SH-SY5Y (cell line): ENCODE data around the gene NPTX2.

Experiments used
- GATA2 ChIP-seq: IDR thresholded peaks from 2 replicates; pipeline ENCODE4 v1.6.1; 2011; ENCODE audit warnings: mild to moderate bottlenecking, low read depth, low read length
- GATA3 ChIP-seq: IDR thresholded peaks from 2 replicates; pipeline ENCODE4 v1.6.1; 2011; ENCODE audit warnings: low read depth, mild to moderate bottlenecking, low read length, moderate library complexity

Gene NPTX2

DNA sequence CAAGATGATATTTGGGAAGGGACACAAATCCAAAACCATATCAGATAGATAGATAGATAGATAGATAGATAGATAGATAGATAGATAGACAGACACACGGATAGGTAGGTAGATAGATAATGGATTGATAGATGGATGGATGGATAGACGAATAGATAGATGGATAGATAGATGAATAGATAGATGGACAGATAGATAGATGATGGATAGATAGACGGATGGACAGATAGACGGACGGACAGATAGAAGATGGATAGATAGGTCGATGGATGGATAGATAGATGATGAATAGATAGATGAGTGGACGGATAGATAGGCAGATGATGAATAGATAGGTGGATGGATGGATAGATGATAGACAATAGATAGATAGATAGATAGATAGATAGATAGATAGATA is 39.8 kb downstream of the NPTX2 start:
- no peak for TF ChIP-seq GATA3
- no peak for TF ChIP-seq GATA2

GRCh38 chr7:98657736-98658135 is 40.7 kb downstream of the NPTX2 start:
- no peak for TF ChIP-seq GATA2
- no peak for TF ChIP-seq GATA3

GRCh38 chr7:98659756-98660155 is 42.7 kb downstream of the NPTX2 start:
- TF ChIP-seq GATA3 (no peak), GATA2 (no peak)

DNA sequence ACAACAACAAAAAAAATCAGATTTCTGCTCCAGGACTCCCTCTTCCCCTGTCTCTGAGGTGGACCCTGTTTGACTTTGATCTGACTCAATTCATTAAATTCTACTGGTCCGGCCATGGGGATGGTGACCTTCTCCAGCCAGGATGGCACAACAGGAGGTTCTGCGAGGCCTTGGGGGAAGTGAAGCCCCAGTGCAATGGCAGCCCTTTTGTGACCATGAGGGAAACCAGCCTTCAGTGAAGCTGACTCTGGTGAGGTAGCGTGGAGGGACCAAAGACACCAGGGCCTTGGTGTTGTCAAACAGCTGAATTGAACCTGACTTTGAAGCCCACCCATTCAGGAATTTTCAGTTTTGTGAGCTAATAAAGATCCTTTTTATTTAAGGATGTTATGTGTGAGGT is 44.5 kb downstream of the NPTX2 start:
- TF ChIP-seq GATA3, result no peak
- TF ChIP-seq GATA2, result no peak

- no peak for TF ChIP-seq GATA2
- TF ChIP-seq GATA3, result no peak
Measured at GRCh38 chr7:98662289-98662688, 45.2 kb downstream of the NPTX2 start.

DNA sequence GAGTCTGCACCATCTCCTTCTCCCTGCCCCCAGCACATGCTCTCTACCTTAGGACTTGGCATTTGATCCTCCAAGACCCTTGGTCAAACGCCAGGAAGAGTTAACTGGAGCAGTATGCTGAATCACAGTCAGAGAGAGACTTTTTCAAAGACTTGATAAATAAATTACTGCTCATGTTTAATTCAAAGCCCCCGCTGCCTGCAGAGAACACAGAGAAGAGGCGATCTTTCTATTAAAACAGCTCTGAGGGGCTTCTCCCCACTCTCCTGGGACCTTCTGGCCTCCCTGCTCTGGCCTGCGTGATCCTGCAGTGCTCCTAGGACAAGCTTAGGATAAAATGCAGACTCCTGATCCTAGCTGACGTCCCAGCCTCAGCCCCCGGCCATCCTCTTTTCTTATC is 47.8 kb downstream of the NPTX2 start:
- TF ChIP-seq GATA2, result no peak
- no peak for TF ChIP-seq GATA3

DNA sequence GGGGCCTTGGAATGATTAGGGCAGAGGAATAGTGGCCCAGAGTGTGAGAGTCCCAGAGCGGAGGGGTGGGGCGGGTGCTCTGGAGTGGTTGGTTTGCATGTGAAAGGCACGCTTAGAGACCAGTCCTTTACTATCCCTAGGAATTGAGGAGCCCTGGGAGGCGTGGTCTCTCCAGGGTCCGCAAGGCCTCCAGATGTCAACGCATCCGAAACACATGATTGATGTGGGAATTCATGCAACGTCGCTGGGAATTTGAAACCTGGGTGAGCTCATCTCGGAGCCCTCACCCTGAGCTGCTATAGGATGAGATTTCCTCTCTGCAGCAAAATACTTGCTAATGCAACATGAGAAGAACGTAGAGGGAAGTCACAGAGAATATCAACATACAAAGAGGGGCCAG is 51.2 kb downstream of the NPTX2 start:
- TF ChIP-seq GATA3 (no peak), GATA2 (no peak)

GRCh38 chr7:98669329-98670000 is 52.4 kb downstream of the NPTX2 start:
- TF ChIP-seq GATA3 (no peak), GATA2 (no peak)

- no peak for TF ChIP-seq GATA3
- no peak for TF ChIP-seq GATA2
Measured at GRCh38 chr7:98670186-98670585, 53.1 kb downstream of the NPTX2 start.

GRCh38 chr7:98671733-98672331 is 54.7 kb downstream of the NPTX2 start:
- TF ChIP-seq GATA3 (no peak), GATA2 (no peak)

DNA sequence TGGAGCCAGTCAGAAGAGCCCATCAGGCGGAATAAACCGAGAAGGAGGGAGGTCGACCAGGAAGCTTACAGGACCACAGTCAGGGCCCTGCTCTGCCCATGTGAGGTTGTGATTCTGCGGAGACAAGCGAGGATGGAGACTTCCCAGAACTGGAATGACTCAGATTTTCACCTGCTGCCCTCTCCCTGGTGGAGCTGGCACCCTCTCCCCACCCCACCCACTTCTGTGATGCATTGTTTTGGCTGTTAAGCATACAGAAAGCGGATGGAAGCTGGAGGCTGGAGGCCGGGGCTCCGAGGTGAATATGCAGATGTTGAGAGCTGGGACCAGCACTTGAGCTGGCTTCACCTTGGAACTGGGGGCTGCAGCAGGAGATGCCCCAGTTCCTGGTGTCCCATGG is 57.4 kb downstream of the NPTX2 start:
- TF ChIP-seq GATA3, result no peak
- no peak for TF ChIP-seq GATA2

- TF ChIP-seq GATA3 (no peak), GATA2 (no peak)
Measured at GRCh38 chr7:98674881-98675280, 57.8 kb downstream of the NPTX2 start.

DNA sequence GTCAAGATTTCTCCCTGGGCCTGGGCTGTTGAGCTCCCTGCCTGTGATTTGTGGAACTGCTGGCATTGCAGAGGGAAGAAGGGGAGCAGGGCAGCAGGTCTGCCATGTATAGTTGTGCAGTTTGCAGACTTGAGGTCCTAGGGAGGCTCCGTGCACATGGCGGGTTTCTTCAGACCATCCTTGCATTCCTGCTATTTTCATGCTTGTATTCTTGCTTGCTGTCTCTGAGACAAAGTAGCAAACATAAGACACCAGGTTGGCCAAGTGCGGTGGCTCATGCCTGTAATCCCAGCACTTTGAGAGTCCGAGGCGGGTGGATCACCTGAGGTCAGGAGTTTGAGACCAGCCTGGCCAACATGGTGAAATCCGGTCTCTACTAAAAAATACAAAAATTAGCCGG is 61.1 kb downstream of the NPTX2 start:
- TF ChIP-seq GATA3, result no peak
- no peak for TF ChIP-seq GATA2
